ENCODE results near the gene CETN3. TPM values are rescaled to one million over a fixed set of nuclear protein-coding genes. Genes with fewer than 3 reads are reported as not detected.
"Not testable (repeated sequence)": the region's sequence is repeated elsewhere in the genome, so short reads cannot be mapped to it uniquely, and the experiment has no call there.

CETN3 gene
- polyA plus RNA-seq, 3 donors = 66.5 to 88.9 (median 75.5) TPM

- no peak for DNase-seq (ENCODE audit: extremely low read depth in 1 of 11, low read depth in 9 of 11, low spot score in 4 of 11)
Measured at GRCh38 chr5:90355635-90356034, 53.9 kb downstream of the CETN3 start.

- DNase-seq (ENCODE audit: extremely low read depth in 1 of 11, low read depth in 9 of 11, low spot score in 4 of 11) = no peak
Measured at GRCh38 chr5:90353254-90353653, 56.3 kb downstream of the CETN3 start.

GRCh38 chr5:90351101-90351500 lies 58.5 kb downstream of the CETN3 start:
- no peak for DNase-seq (ENCODE audit: extremely low read depth in 1 of 11, low read depth in 9 of 11, low spot score in 4 of 11)

GRCh38 chr5:90347462-90347861 lies 62.1 kb downstream of the CETN3 start:
- no peak for DNase-seq (ENCODE audit: extremely low read depth in 1 of 11, low read depth in 9 of 11, low spot score in 4 of 11)

GRCh38 chr5:90345684-90346083 lies 63.9 kb downstream of the CETN3 start:
- DNase-seq (ENCODE audit: extremely low read depth in 1 of 11, low read depth in 9 of 11, low spot score in 4 of 11) = no peak

GRCh38 chr5:90344689-90345088 lies 64.9 kb downstream of the CETN3 start:
- no peak for DNase-seq (ENCODE audit: extremely low read depth in 1 of 11, low read depth in 9 of 11, low spot score in 4 of 11)

GRCh38 chr5:90343731-90344130 lies 65.8 kb downstream of the CETN3 start:
- DNase-seq (ENCODE audit: extremely low read depth in 1 of 11, low read depth in 9 of 11, low spot score in 4 of 11) = not testable (repeated sequence)

- DNase-seq (ENCODE audit: extremely low read depth in 1 of 11, low read depth in 9 of 11, low spot score in 4 of 11) = no peak
Measured at GRCh38 chr5:90342576-90342975, 67.0 kb downstream of the CETN3 start.

Other genes with a start within 250 kb of the CETN3 start
- gene MBLAC2, start 65.0 kb upstream of the CETN3 start, polyA plus RNA-seq (ENCODE audit: insufficient read length in 3 of 3) = 10 to 100 TPM in 2 of 3 donors, 1 to 10 TPM in 1; 9.6 to 11.3 (median 10.9) TPM
- gene POLR3G, start 65.1 kb upstream of the CETN3 start, polyA plus RNA-seq (ENCODE audit: insufficient read length in 3 of 3) = 1 to 10 TPM; 2.1 to 3.5 (median 2.7) TPM
- 10 to 100 TPM; 25.7 to 31.9 (median 30.8) TPM for gene LYSMD3, start 119.8 kb upstream of the CETN3 start, polyA plus RNA-seq (ENCODE audit: insufficient read length in 3 of 3)
- gene ADGRV1, start 149.0 kb upstream of the CETN3 start, polyA plus RNA-seq (ENCODE audit: insufficient read length in 3 of 3) = 10 to 100 TPM in 2 of 3 donors, 1 to 10 TPM in 1; 8.4 to 12.8 (median 12.4) TPM